ENCODE data around the gene GEMIN7.

Gene GEMIN7

DNA sequence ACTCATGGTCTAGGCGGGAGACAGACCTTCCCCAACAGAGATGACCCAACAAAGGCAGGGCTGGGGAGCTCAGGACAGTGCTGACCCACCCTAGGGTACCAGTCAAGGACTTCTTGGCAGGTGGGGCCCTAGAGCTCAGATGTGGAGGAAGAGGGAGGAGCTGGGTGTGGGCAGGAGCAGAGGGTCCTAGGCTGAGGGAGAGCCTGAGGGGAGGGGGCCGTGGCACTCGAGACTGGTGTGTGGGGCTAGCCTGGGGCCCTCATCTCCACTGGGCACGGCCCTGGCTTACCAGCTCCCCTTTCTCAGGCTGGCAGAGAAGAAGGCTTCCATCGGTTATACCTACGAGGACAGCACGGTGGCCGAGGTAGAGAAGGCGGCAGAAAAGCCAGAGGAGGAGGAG is 21.6 kb upstream of the GEMIN7 start:
- no peak for DNase-seq
- intact Hi-C loops (cut with DNase I): loop anchor here (5.0 to 10.0 kb wide), 2 partner anchors 40 to 153 kb away; partner anchors contain the start of gene APOE

DNA sequence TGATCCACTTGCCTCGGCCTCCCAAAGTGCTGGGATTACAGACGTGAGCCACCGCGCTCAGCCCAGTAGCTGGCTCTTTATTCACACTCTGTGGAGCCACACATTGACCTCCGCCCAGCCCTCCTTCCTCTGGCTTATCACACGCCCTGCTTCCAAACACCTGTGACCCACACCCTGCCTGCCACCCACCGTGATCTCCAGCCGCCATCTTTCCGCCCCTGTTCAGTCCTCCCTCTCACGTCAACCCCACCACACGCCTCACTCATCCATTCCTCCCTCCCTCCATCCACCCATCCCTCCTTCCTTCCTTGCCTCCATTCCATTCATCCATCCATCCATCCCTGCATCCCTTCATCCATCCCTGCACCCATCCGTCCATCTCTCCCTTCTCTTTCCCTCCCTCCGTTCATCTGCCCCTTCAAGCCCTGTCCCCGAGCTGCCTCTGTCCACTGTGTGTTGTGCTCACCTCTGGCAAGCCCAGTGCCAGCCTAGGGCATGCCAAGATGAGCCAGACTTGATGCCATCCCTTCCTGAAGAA is 20.4 kb upstream of the GEMIN7 start:
- intact Hi-C loops (cut with DNase I): loop anchor here (5.0 to 10.0 kb wide), 2 partner anchors 41 to 154 kb away; partner anchors contain the start of gene APOE
- no peak for DNase-seq

DNA sequence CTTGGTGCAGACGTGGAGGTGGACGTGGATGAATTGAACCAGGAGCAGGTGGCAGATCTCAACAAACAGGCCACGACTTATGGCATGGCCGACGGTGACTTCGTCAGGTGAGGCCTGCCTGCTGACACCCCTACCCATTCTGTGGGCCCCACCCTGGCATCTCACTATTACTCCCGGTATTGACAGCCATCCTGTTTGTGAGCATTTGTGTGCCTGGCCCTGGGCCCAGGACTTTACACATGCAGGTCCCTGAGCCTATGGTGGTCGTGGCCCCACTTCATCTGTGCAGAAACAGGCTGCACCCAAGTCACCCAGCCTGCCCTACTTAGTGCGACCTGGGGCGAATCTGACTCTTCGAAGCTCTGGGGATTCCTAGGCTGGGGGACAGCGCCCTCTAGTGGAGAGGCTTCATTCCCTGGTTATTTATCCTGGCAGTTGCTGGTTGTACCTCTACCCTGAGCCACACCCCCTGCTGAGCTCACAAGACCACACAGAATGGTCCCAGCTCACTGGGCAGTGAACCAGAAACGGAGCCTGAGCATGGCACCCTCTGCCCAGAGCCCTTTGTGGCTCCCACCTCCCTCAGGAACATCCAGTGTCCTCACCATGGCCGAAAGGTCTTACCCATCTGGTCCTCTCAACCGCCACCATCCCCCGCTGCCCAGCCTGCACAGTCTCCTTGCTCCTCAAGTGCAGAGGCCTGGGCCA is 19.6 kb upstream of the GEMIN7 start:
- intact Hi-C loops (cut with DNase I): loop anchor here (5.0 to 10.0 kb wide), 2 partner anchors 42 to 155 kb away; partner anchors contain the start of gene APOE
- peak; percentile 42 to 95 (median 87) for DNase-seq

DNA sequence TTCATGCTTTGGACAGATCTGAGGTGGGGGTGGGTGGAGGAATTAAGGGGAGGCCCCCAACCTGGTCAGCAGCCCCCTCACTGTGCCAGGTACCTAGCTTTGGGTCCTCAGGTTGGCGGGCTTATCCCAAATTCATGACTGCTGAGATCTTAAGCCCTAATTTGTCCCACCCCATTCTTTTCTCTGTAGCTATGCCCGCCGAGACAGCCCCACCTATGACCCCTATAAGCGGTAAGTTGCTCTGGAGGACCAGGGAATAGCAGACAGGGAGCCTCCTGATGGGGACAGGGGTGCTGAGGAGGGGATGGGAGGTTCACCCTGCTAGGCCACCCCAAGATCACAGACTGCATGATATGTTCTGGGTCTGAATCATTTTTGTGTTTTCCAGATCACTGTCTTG is 17.1 kb upstream of the GEMIN7 start:
- DNase-seq: no peak
- intact Hi-C loops (cut with DNase I): no loop called here

DNA sequence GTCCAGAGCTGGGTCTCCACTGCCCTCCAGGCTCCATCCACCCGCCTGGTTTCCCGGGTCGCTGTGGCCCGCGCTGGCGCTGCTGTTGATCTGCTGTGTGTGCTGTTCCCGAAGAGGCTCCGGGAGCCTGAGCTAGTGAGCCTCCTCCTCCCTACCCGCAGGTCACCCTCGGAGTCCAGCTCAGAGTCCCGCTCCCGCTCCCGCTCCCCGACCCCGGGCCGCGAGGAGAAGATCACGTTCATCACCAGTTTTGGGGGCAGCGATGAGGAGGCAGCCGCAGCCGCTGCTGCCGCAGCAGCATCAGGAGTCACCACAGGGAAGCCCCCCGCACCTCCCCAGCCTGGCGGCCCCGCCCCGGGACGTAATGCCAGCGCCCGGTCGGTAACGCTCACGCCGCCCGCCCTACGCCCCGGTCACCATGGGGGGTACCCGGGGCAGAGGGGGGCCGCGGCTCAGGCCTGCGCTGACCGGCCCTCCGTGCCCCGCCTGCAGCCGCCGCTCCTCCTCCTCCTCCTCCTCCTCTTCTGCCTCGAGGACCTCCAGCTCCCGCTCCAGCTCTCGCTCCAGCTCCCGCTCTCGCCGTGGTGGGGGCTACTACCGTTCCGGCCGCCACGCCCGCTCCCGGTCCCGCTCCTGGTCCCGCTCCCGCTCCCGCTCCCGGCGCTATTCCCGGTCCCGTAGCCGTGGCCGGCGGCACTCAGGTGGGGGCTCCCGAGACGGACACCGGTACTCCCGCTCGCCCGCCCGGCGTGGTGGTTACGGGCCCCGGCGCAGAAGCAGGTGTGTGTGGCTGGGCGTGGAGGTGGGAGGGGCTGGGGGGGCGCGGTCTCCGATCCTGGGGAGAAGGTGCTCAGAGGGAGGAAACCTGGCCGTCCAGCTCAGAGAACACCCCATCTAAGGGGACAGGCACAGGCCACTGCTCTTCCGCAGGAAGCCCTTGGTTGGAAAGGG is 14.9 kb upstream of the GEMIN7 start:
- DNase-seq: no peak
- intact Hi-C loops (cut with DNase I): no loop called here

DNA sequence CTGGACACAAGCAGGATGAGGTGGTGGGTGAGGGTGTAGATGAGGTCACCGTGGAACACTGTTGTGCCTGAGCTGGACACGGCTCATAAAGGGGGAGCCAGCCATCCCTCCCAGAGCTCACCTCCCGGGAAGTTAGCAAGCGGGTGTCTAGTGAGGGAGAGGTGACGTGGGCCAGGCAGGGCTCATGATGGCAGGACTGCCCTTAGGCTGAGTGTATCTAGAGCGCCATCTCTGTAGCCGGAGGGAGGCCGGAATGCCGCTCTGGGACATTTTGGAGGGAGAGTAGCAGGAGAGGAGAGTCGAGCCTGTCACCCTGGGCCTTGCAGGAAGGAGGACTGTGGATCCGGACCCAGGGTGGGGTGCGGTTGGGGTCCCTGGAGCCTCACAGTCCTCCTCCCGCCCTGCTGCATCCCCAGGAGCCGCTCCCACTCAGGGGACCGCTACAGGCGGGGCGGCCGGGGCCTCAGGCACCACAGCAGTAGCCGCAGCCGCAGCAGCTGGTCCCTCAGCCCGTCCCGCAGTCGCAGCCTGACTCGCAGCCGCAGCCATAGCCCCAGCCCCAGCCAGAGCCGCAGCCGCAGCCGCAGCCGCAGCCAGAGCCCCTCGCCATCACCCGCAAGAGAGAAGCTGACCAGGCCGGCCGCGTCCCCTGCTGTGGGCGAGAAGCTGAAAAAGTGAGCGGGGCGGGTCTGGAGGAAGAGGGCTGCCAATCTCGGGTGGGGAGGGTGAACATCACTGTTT is 12.0 kb upstream of the GEMIN7 start:
- DNase-seq: no peak
- intact Hi-C loops (cut with DNase I): no loop called here

DNA sequence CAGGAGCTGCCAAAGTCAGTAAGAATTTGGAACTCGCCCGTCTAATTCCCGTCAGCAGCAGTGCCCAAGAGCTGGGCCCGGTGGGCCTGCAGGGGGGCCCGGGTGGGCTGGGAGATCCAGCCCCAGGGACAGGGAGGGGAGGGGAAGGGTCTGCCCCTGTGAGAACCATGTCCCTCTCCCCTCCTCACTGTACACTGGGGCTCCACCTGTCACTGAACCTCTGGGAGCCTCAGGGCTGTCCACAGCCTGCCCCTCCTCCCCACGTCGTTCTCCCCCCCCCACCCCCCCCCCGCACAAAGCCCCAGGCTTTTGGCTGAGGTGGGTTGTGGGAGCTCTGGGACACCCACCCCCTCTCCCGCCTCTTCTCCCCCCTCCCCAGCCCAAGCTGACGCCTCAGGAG is 11.0 kb upstream of the GEMIN7 start:
- intact Hi-C loops (cut with DNase I): no loop called here
- no peak for DNase-seq

DNA sequence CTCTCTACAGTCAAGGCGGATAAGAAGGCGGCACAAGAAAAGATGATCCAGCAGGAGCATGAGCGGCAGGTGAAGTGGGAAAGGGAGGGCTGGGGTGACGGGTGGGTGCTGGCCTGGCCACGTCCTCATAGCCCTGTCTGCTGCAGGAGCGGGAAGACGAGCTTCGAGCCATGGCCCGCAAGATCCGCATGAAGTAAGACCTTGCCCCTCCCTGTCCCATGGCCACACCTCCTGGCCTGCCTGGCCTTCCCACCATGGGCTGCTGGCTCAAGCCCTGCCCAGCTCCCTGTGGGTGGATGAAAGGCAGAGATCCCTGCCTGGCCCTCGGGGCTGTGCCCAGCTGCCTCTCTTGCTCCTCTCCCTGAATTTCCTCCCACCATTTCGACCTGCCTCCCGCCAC is 10.0 kb upstream of the GEMIN7 start:
- no peak for DNase-seq
- intact Hi-C loops (cut with DNase I): no loop called here

DNA sequence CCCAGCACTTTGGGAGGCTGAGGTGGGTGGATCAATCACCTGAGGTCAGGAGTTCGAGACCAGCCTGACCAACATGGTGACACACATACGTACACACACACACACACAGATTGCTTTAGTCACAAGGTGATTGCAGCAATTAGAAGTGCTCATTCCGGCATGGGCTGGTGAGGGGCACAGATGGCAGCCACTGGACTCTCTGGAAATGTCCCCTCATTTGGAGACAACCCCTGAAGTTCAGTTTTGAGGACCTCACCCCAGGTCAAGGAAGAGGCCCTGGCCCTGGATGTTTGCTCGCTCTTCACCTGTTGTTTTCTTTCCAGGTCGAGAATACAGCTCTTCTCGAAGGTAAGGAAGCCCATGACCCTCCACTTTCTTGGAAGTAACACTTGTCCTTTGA is 8.8 kb upstream of the GEMIN7 start:
- intact Hi-C loops (cut with DNase I): no loop called here
- no peak for DNase-seq

DNA sequence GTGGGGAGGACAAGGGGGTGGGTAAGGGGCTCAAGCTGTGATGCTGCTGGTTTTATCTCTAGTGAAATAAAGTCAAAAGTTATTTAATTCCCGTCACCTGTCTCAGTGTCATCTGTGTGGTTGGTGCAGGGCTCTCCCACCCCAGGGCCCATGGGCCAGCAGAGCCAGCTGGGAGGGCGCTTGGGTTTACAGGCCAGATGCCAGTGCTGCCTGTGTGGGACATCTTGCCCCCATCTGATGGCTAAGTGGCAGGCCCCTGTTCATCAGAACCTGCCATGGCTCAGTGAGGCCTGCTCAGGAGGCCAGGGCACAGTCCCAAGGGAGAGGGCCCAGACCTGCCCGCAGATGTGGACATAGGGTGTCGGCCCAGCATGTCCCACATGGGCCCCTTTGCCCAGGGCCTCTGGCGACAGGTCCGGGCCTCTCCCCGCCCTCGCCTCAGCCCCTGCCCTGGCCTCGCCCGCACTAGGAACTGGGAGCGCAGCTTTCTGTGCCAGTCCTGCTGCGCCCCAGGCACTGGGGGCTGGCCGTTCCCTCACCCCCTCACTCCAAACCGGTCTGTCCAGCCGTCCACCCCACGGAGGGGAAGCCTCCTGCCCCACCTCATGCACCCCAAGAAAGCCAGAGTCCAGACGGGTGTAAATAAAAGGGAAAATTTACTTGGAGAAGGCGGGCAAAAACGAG is 8.1 kb upstream of the GEMIN7 start:
- intact Hi-C loops (cut with DNase I): no loop called here

DNA sequence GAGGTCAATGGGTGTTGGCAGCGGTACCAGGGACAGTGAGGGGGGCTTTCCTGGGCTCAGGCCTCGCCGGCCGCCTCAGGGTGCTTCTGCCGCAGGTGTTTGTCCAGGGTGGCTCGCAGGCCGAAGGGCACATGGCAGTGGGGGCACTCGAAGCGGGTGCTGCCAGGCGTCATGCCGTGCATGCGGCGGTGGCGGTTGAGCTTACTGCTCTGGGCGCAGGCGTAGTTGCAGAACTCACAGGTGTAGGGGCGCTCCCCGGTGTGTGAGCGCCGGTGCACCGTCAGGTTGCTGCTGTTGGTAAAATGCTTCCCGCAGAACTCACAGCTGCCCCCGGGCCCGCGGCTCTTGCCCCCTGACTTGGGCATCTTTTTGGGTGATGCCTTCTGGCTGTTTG is 7.5 kb upstream of the GEMIN7 start:
- DNase-seq: no peak
- intact Hi-C loops (cut with DNase I): no loop called here

More for the DNA sequence above, 8.1 kb upstream of the GEMIN7 start:
- no peak for DNase-seq

DNA sequence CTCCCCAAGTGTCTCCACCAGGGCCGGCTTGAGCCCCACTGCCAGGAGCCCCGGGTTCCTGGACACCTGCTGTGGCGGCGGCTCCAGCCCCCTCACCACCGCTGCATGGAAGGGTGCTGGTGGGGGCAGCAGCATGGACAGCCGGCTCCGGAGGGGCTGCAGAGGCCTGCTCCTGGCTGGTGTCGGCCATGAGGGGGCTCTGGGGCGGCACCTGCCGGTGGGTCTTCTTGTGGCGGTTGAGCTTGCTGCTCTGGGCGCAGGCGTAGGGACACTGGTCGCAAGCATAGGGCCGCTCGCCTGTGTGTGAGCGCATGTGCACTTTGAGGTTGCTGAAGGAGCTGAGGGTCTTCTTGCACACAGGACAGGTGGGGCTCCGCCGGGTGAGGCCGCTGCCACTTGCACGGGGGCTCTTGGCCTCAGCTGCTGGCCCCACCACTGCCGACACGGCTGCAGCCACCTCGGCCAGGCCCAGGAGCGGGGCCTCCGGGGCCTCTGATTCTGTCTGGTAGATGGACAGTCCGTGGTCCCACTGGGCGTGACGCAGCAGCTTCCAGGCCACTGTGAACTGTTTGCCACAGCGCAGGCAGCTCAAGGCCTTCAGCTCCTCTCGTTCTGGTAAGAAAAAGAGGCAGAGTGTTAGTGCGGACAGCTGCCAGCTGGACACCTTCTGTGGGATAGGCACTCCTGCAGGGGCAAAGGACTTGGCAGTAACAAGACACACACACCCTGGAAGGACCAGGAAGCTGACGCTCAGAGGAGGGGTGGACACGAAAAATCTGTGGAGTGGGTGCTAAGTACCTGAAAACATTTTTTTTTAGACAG is 6.9 kb upstream of the GEMIN7 start:
- intact Hi-C loops (cut with DNase I): no loop called here
- no peak for DNase-seq

DNA sequence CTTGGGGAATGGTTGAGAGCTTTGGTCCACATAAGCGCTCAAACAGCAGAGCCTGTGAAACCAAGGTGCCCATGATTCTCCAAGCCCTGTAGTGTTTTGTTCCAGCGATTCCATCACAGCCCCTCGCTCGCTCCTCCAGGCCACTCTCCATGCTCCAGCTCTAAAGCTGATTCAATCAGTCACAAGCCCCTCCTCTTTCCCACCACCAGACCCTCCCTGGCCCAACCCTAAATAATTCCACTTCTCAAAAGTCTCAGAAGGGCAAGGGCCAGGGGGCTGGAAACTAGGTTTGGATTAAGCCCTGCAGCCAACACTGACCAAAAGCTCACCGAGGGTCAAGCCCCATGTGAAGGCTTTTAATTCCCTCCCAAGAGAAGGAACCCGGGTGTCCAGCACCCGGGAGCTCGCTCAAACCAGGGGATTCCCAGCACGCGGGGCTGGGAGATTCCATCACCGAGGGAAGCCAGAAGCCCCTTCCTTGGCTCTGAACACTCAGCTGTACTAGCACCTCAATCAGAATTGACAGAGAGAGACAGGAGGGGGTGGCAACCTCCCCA is 4.2 kb upstream of the GEMIN7 start:
- intact Hi-C loops (cut with DNase I): no loop called here
- no peak for DNase-seq

DNA sequence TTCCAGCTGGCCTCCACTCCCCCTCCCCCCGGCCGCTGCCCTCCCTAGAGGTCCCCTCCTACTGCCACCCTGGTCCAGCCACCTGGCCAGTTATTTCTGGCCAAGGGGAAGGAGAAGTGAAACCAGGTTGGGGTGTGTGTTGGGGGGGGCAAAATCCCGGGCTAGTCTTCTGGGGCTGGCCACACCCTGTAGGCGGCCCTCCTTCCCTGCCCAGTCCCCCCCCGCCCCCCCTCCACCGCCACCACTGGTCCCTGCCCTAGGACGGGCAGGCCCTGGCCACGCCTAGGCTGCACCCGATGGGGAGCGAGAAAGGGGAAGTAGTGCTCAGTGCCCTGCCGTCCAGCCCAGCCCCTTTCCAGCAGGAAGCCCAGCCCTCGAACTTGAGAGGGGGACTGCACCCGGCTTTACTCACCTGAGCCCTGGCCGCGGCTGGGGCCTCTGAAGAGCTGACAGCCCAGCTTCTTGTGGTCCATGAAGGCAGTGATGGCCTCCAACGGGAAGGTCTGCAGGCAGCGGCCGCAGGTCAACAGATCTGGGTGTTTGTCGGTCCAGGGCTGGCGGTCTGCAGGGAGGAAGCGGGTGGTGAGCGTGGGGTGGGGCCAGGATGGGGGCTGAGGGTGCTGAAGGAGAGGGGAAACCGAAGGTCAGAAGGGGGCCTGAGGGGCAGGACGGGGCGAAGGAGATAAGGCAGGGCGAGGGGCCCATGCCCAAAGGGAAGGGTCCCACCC is 3.6 kb upstream of the GEMIN7 start:
- peak in 34 of 42 donors; percentile 14 to 67 (median 44) for DNase-seq
- intact Hi-C loops (cut with DNase I): no loop called here

DNA sequence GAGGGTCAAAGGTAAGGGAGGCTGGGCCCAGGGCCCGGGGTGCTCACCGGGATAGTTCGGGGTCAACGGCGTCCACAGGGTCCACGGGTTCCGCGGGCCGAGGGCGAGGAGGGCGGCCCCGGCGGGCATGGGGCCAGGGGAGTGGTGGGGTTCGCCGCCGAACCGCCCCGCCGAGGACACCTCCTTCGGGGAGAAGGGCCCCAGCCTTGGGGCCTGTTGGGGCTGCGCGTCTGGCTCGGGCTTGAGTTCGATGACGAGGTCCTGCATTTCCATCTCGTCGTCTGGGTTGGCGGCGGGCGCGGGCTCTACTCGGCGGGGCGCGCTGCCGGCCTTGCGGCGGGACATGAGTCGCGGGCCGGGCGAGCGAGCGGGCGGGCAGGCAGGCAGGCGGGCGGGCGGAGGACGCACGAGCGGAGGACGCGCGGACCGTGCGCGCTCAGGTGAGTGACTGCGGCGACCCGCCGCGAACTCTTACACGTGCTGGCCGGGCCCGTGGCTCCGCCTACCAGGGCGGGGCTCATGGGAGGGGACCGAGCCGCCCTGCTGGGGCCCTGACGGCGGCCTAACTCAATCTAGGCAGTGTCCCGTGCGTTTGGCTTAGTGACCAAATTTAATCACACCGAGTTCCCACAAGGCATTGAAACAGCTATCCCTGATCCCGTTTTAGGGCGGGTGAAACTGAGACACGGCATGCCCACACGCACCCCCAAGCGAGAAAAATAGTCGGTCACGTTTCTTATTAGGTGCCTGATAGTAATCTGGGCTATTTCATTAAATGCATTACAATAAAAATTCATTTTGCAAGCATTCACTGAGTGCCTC is 2.8 kb upstream of the GEMIN7 start, which contains the start of gene ZNF296:
TSS of gene ZNF296 (minus strand) at position 450 of the 822 bp plus-strand sequence. CDS start at position 345, 105 bp downstream.
- DNase-seq: peak in 35 of 42 donors; percentile 12 to 71 (median 47)
- intact Hi-C loops (cut with DNase I): no loop called here

Data from head of caudate nucleus (tissue), 42 donors.